ENCODE results near the gene BNC1.

DNA sequence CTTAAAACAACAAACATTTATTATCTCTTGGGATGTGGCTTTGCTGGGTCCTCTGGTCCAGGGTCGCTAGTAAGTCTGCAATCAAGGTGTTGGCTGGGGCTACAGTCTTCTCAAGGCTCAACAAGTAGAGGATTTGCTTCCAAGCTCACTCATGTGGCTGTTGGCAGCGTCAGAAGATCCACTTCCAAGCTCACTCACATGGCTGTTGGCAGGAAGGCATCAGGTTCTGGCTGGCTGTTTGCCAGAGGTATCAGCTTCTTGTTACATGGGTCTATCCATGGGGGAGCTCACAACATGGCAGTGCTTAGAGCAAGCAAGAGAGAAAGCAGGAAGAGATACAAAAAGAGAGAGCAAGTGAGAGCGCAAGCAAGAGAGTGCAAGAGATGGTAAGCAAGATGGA lies 15.0 kb upstream of the BNC1 start:
- TF ChIP-seq POLR2A (IDR thresholded peaks at IDR 0.05) (no peak), CTCF (IDR thresholded peaks at IDR 0.05) (no peak)
